ENCODE data around the gene FMO1.

- TF ChIP-seq CTCF (conservative IDR thresholded peaks at IDR 0.05; ENCODE audit: low read length): no peak
- no peak for TF ChIP-seq EZH2phosphoT487 (IDR thresholded peaks at IDR 0.05; ENCODE audit: borderline replicate concordance, low read depth, low read length)
These were observed 8.8 kb downstream of the FMO1 start for GRCh38 chr1:171256940-171257606.
